Measurements from ENCODE around the gene COL20A1. TPM values are rescaled to one million over a fixed set of nuclear protein-coding genes. Genes with fewer than 3 reads are reported as not detected.

COL20A1 gene
- total and polyA plus RNA-seq, 2 donors (not counting 1 experiment from before 2014, with no cell fraction given), result not detected

DNA sequence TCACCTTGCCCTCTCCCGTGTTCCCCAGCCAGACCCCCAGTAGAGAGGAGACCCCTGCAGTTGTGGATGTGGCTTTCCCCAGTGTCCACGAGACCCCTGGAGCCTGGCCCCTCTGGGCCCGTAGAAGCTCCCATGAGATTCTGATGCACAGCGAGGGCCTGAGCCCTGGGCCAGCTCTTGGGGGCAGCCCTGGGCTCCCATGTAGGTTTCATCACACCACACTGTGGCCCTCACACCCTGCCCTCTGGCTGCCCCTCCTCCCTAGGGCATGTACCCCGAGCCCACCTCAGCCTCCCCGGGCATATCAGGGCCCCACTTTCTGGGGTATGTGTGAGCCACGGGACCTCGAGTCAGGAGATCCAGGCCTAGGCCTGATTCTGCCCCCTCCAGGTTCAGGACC lies 75.2 kb downstream of the COL20A1 start:
- H3K4me2 ChIP-seq (replicated peaks; ENCODE audit: low read depth, low read length, poor library complexity, severe bottlenecking), result no peak overlapping the region
- H3K27ac ChIP-seq (ENCODE audit: low read length in 2 of 2), result no peak overlapping the region
- no peaks in the 10 kb centered on the region for H4K20me1 ChIP-seq (ENCODE audit: control insufficient read depth, insufficient read depth, low read length, poor library complexity, severe bottlenecking)
- no peak for DNase-seq
- intact Hi-C loops (cut with micrococcal nuclease), result no loop called here
- POLR2A ChIA-PET, result no interaction called here
- Mint-ChIP-seq H3K27me3 (peaks cover 7% of the 10 kb centered on the region), H3K4me3 (no peak overlapping the region), H3K27ac (no peak overlapping the region), H3K4me1 (no peaks in the 10 kb centered on the region), H3K9me3 (ENCODE audit: insufficient read depth) (no peaks in the 10 kb centered on the region)
- H3K27me3 ChIP-seq (replicated peaks in 1 of 4; ENCODE audit: control extremely low read depth in 1 of 4, control insufficient read depth in 3 of 4, insufficient read depth in 4 of 4, low read length in 3 of 4), result peaks cover 0 to 6% (median 0%) of the 10 kb centered on the region in 4 experiments
- no peak overlapping the region for H2AFZ ChIP-seq (ENCODE audit: insufficient read depth, low read depth, low read length, poor library complexity, severe bottlenecking)
- no peak overlapping the region for H3K9ac ChIP-seq (ENCODE audit: low read length)
- WGBS (ENCODE audit: insufficient coverage), result 79% methylated on average over 8 of the region's 8 CpGs
- H3K36me3 ChIP-seq (replicated peaks in 1 of 2; ENCODE audit: control extremely low read depth in 1 of 2, control insufficient read depth in 1 of 2, extremely low read depth in 1 of 2, insufficient read depth in 2 of 2, low read length in 1 of 2), result no peaks in the 10 kb centered on the region
- H3K9me3 ChIP-seq (ENCODE audit: control extremely low read depth in 1 of 3, control insufficient read depth in 2 of 3, insufficient read depth in 1 of 3, low read length in 2 of 3), result no peaks in the 10 kb centered on the region
- no peak for ATAC-seq (ENCODE audit: low read depth)
- no peak for TF ChIP-seq EZH2 (IDR thresholded peaks at IDR 0.05; ENCODE audit: borderline replicate concordance, insufficient read depth, low read depth, low read length, poor library complexity, severe bottlenecking)
- TF ChIP-seq, protein P1, sequence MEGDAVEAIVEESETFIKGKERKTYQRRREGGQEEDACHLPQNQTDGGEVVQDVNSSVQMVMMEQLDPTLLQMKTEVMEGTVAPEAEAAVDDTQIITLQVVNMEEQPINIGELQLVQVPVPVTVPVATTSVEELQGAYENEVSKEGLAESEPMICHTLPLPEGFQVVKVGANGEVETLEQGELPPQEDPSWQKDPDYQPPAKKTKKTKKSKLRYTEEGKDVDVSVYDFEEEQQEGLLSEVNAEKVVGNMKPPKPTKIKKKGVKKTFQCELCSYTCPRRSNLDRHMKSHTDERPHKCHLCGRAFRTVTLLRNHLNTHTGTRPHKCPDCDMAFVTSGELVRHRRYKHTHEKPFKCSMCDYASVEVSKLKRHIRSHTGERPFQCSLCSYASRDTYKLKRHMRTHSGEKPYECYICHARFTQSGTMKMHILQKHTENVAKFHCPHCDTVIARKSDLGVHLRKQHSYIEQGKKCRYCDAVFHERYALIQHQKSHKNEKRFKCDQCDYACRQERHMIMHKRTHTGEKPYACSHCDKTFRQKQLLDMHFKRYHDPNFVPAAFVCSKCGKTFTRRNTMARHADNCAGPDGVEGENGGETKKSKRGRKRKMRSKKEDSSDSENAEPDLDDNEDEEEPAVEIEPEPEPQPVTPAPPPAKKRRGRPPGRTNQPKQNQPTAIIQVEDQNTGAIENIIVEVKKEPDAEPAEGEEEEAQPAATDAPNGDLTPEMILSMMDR (IDR thresholded peaks at IDR 0.05), result no peak
- CTCF ChIA-PET, result no interaction called here
- no peaks in the 10 kb centered on the region for H3K4me1 ChIP-seq (ENCODE audit: control insufficient read depth in 2 of 2, insufficient read depth in 2 of 2, low read length in 2 of 2)
- no peak overlapping the region for H3K4me3 ChIP-seq (ENCODE audit: control extremely low read depth in 1 of 5, extremely low read depth in 1 of 5, insufficient read depth in 1 of 5, low read depth in 2 of 5, low read length in 4 of 5)
- no peaks in the 10 kb centered on the region for H3K79me2 ChIP-seq (ENCODE audit: control insufficient read depth, insufficient read depth, low read length)

DNA sequence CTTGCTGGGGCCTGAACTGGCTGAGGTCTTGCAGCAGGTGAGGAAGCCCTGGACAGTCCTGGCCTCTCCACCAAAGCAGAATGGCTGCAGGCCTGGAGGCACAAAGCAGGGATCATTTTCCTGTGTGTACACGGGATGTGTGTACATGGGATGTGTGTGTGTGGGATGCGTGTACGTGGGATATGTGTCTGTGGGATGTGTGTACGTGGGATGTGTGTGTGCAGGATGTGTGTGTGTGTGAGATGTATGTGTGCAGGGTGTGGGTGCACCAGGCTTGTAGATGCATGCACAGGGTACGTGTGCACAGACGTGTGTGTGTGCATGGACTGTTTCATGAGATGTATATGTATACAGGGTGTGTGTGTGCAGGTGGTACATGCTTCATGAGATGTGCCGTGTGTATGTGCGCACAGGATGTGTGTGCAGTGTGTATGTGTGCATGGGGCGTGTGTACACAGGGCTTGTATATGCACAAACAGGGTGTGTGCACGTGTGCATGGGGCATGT lies 76.1 kb downstream of the COL20A1 start:
- intact Hi-C loops (cut with micrococcal nuclease), result no loop called here
- ChIA-PET CTCF (no interaction called here), POLR2A (no interaction called here)
- H3K79me2 ChIP-seq (ENCODE audit: control insufficient read depth, insufficient read depth, low read length), result no peaks in the 10 kb centered on the region
- H2AFZ ChIP-seq (ENCODE audit: insufficient read depth, low read depth, low read length, poor library complexity, severe bottlenecking), result no peak overlapping the region
- no peaks in the 10 kb centered on the region for H3K9me3 ChIP-seq (ENCODE audit: control extremely low read depth in 1 of 3, control insufficient read depth in 2 of 3, insufficient read depth in 1 of 3, low read length in 2 of 3)
- no peaks in the 10 kb centered on the region for H3K36me3 ChIP-seq (replicated peaks in 1 of 2; ENCODE audit: control extremely low read depth in 1 of 2, control insufficient read depth in 1 of 2, extremely low read depth in 1 of 2, insufficient read depth in 2 of 2, low read length in 1 of 2)
- Mint-ChIP-seq H3K4me1 (no peaks in the 10 kb centered on the region), H3K4me3 (no peak overlapping the region), H3K27ac (no peak overlapping the region), H3K9me3 (ENCODE audit: insufficient read depth) (no peaks in the 10 kb centered on the region), H3K27me3 (peaks cover 7% of the 10 kb centered on the region)
- H3K27ac ChIP-seq (ENCODE audit: low read length in 2 of 2), result no peak overlapping the region
- ATAC-seq (ENCODE audit: low read depth) (no peak), DNase-seq (no peak)
- H3K9ac ChIP-seq (ENCODE audit: low read length), result no peak overlapping the region
- no peak overlapping the region for H3K4me2 ChIP-seq (replicated peaks; ENCODE audit: low read depth, low read length, poor library complexity, severe bottlenecking)
- TF ChIP-seq, protein P1 (IDR thresholded peaks at IDR 0.05), result no peak
- TF ChIP-seq EZH2 (IDR thresholded peaks at IDR 0.05; ENCODE audit: borderline replicate concordance, insufficient read depth, low read depth, low read length, poor library complexity, severe bottlenecking), result no peak
- peaks cover 0 to 2% (median 0%) of the 10 kb centered on the region in 4 experiments for H3K27me3 ChIP-seq (replicated peaks in 1 of 4; ENCODE audit: control extremely low read depth in 1 of 4, control insufficient read depth in 3 of 4, insufficient read depth in 4 of 4, low read length in 3 of 4)
- 90% methylated on average over 8 of the region's 10 CpGs for WGBS (ENCODE audit: insufficient coverage)
- no peaks in the 10 kb centered on the region for H3K4me1 ChIP-seq (ENCODE audit: control insufficient read depth in 2 of 2, insufficient read depth in 2 of 2, low read length in 2 of 2)
- H4K20me1 ChIP-seq (ENCODE audit: control insufficient read depth, insufficient read depth, low read length, poor library complexity, severe bottlenecking), result no peaks in the 10 kb centered on the region
- H3K4me3 ChIP-seq (ENCODE audit: control extremely low read depth in 1 of 5, extremely low read depth in 1 of 5, insufficient read depth in 1 of 5, low read depth in 2 of 5, low read length in 4 of 5), result no peak overlapping the region

Data from B cell (primary cell).